Measurements from ENCODE around the gene PTTG1IP2.
"Not testable (repeated sequence)": the region's sequence is repeated elsewhere in the genome, so short reads cannot be mapped to it uniquely, and the experiment has no call there.

Gene PTTG1IP2

DNA sequence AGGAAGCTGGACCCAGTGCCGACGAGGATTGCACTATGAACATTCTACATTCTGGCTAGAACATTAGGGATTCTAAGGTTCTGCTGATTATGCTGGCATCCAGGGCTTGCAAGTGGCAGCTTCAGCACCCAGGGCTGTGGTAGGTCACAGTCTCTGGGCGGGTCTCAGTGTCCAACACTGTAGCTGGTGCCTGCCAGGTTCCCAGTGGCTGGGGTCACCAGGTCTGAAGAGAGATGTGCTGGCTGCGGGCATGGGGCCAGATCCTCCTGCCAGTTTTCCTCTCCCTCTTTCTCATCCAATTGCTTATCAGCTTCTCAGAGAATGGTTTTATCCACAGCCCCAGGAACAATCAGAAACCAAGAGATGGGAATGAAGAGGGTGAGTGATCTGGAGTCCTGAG is at the start of gene PTTG1IP2:
Gene PTTG1IP2 (plus strand): TSS at position 86 of the 400 bp plus-strand sequence. CDS start 148 bp downstream, at position 234.
- no peak for DNase-seq

DNA sequence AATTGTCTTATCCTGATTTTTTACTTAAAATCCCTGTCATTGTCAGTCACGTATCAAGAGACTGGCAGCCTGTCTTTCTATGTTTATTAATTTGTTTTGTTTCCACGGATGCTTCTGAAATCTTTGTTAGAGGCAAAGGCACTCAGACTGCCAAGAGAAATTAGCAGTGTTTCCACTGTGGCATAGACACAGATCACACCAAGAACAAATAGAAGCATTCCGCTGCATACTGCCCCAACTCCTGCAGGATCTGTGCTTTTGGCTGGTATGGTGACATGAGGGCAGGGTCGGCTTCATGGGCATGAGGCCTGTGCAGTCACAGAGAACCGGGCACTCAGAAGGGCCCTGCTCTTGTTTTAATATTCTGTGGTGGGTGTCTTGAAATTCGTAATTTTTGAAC is 47.8 kb upstream of the PTTG1IP2 start:
- no peak for DNase-seq

DNA sequence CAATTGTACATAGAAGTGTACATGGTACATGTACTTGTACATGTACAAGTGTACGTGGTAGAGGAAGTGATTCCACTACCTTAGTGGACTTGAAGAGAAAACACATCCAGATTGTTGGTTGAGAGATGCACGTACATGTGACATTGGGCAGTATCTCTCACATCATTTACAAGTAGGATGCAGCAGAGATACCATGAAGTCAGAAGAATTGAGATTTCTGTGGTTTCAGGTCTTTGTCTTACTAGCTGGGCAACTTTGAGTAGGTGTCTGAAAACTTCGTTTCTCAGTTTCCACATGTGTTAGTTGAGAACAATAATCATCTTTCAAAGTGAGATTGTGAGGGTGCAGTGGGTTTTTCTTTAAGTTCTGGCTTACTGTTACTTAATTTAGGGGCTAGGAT is 44.7 kb upstream of the PTTG1IP2 start:
- DNase-seq: no peak

DNA sequence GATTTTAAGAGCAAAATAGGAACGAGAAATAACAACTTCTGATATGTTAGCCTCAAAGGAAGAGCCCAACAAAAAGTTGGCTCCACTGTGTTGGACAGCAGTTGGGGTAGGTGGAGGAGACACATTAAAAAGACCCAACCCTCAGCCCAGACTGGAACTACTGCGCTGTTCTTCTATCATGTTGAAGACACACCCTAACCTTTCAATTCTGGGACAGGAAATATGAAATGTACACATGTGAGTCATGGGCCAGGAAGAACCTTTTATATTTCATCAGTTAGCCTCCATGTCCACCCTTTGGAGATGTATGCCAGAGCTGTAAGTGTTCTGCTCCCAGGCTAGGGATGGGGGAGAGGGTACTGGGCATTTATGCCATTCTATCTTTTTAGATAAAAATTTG is 44.1 kb upstream of the PTTG1IP2 start:
- DNase-seq: no peak

DNA sequence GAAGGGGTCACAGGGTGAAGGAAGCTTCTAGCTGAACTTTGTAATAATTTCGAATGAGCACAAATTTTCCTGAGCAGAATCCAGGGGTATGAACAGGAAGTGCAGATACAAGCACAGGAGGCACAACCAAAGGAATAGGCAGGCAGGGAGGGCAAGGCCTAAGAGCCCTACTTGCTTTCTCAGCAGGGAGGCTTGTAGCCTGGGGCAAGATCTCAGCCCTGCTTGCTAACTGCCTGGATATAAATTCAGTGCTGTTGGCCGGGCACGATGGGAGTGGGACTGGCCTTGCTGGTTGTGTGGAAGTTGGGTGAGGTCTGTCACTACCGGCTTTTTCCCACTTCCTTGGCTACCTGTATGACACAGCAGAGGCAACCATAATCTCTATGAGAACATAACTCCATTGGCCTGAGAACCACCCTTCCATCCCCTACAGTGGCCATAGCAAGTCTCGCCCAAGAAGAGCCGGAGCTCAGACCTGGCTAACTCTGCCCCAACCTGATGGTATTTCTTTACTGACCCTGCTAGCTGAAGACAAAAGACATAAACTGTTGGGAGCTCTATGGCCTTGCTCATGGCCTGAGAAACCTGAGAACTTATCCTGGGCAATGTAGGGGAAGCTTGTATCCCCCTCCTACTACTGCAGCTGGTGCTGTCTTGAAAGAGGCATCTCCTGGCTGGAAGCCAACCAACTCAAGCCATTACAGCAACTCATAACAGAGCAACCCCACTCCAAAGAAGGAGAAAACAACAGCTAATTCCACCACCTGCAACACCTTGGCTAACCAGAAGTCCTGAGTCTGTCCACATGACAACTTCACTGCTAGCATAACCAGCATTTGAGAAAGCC is 38.6 kb upstream of the PTTG1IP2 start:
- DNase-seq: no peak

DNA sequence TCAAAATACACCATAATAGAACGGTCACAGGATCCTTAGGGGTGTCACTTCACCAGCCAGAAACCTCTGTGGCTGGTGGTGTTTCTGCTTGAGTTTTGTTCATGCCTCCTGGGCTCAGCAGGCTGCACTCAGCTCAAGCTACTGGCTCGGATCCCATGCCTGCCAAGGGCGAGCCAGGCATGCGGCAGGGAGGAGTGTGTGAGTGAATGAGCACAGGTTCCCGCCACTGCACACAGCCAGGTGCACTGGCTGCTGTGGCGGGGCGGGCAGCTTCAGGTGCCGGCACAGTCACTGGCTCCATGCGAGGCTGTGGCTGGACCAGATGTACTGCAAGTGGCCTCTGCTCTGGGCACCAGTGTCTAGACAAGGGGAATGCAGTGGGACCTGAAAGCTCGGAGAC is 36.7 kb upstream of the PTTG1IP2 start:
- no peak for DNase-seq

DNA sequence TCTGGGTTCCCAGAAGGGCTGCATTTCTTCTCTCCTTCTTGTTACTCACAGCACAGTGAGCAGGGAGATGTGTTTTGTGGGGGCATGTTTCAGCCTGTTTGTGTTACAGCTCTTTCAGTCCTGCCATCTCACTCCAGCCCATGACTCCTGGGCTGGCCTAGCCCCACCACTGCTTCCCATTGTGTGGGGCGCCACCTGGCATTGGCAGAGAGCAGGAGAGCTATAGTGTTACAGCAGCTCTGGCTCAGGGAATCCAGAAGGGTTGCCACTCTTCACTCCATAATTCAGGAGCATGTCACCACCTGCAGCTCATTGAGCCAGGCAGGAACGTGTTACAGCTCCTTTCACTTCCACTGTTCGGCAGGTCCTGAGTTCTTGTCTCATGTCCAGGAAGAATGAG is 36.2 kb upstream of the PTTG1IP2 start:
- DNase-seq: no peak

DNA sequence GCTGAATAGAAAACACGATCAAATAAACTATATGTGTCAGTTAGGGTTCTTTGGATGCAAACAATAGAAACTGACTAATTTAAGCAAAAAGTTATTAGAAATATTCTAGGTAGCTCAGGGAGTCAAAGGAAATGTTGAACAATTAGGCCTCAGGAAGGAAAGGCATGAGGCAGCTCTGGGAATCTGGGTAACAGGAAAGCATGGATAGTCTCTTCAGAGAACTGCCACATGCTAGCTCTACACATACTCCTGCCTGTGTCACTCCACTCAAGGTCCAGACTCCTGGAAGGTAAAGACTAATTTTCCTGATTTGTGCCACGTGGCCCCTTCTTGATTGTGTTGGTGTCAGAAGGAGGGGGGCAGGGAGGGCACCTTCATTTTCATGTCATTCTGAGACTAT is 23.8 kb upstream of the PTTG1IP2 start:
- no peak for DNase-seq

DNA sequence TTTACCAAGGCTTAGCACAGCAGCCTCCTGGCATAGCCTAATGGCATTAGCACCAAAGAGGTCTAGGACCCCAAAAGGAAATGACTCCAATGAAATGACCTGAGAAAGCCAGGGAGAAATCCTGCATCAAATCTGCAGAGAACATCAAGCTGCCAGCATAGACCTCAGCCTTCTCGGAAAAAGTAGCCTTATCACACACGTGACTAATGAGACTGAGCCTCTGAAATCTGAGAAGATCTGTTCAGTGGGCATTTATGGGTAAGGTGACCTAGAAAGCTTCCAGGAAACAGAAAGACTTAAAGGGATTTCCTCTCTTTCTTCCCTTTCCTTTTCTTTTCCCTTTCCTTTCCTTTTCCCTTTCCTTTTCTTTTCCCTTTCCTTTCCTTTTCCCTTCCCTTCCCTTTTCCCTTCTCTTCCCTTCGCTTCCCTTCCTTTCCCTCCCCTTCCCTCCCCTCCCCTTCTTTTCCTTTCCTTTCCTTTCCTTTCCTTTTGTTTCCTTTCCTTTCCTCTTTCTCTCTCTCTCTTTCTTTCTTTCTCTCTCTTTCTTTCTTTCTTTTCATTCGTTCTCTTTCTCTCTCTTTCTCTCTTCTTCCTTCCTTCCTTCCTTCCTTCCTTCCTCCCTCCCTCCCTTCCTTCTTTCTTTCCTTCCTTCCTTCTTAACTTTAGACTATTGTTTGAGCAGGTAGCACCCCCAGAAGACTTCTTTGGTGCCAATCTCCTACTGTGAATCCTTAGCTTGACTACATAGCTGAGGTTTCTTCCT is 23.1 kb upstream of the PTTG1IP2 start:
- DNase-seq: no peak

DNA sequence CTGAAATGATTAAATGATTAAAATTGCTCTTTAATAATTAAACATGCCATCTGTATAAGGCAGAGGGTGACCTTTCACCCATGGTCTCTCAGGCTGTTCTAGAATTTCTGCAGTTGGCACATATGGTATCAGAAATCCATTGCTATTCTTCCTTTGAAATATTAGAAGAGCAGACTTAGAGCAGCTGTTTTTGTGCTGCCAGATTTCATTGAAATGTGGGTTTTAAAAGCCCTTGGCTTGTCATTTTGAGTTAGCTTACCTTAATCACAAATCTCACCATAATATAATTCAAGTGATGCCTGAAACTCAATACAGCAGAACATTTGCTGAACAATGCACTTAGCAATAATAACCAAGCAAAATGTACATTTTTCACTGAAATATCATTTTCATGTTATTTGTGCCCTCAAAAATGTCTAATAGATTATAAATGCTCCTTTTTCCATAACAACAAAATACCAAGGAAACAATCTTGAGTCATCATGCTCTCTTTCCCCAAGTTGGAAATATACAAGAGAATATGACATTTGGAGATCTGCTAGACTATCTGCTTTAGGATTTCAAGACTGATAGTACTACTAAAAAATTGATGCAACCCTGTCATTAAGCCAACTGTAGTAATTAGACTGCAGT is 16.1 kb upstream of the PTTG1IP2 start:
- no peak for DNase-seq

DNA sequence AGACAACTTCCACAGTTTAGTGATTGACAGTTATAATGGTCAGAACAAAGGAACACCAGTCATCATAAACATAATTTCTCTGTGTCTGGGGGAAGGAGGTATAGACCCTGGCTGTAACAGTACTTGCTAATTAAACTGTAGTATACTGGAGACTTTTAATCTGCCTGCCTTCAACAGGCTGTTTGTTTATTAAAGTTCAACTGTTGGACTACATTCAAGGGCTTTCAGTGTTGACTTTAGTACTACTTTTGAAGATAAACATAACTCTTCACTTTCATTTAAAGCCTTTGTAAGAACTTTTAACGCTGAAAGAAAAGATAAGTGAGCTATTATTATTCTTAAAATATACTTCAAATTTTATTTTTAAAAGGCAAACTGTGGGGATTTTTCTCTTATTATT is 15.5 kb upstream of the PTTG1IP2 start:
- DNase-seq: no peak

DNA sequence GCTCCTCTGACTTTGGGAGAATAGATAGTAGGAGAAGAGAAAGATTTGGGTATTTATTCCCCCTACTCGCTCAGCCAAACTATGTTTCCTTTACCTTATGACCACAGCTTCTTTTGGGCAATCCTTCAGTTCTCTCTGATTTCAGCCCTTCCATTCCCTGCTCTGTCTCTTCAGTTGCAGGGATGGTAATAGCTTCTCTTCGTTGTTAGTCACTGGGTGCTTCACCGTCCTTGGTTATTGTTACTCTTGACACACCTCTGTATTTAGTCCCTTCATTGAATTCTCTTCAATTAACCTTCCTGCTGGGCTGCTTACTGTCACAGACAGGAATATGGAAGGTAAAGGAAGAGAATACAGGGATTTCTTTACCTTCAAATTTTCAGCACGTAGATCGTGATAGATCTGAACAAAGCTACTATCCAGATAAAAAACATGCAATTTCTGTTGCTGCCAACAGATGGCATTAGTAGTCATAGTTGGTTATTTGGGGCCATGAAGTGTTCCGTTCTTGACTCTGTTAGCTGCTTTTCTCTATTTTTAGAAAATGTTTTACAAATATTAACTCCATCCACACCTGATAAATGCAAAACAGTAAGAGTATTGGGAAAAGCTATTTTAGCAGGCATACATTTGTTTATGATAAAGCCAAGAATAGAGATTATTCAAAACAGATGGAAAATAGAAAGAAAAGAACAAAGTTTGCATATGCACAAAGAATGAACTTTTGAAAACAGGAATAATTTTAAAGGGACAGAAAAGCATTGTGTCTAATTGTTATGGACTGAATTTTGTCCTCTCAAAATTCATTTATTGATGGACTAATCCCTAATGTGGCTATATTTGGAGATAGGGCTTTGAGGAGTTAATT is 14.0 kb upstream of the PTTG1IP2 start:
- DNase-seq: no peak

DNA sequence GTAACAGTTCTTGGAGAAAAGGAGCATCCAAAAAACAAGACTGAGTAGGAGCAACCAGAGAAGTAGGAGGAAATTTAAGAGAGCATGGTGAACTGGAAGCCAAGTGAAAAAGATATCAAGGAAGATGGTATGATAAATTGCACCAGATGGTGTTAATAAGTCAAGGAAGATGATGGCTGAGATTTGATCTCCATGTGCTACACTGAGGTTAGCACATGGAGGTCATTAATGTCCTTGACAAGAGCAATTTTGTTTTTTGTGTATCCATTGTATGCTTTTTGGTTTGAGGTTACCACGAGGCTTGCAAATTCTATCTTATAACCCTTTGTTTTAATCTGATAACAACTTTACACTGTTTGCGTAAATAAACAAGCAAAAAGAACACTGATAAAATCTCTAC is 11.3 kb upstream of the PTTG1IP2 start:
- no peak for DNase-seq

DNA sequence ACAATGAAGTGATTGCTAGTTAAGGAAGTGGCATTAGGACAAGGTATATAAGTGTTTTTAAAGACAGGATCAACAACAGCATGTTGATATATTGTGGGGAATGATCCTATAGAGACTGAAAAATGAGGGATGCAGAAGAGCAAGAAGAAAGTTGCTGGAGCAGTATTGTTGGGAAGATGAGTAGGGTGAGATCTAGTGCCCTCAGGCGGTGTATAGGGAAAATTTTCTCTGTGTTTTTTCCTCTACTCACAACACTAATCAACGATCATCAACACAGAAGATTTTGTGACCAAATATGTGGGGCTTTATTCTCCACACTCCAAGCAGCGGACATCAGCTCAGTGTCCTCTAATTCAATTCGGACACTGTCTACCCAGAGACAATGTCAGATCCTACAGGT is 9.6 kb upstream of the PTTG1IP2 start:
- DNase-seq: no peak

DNA sequence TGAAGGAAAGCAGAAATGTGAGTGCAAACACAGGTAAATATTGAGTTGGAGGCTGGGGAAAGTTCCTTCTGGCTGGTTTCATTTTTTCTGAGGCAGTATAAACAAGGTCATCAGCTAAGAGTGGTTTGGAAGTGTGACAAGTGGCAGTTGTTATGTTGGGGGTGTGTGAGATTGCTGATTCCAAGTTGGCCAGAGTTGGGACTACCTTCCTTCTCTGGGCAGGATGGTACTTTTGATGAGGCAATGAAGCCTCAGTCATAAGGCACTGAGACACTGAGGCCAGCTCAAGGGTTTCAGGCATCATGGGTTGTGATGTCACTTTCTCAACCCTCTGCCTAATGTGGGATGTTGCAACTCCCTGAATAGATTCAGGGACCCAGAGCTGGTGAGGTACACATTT is 8.2 kb upstream of the PTTG1IP2 start:
- DNase-seq: no peak

DNA sequence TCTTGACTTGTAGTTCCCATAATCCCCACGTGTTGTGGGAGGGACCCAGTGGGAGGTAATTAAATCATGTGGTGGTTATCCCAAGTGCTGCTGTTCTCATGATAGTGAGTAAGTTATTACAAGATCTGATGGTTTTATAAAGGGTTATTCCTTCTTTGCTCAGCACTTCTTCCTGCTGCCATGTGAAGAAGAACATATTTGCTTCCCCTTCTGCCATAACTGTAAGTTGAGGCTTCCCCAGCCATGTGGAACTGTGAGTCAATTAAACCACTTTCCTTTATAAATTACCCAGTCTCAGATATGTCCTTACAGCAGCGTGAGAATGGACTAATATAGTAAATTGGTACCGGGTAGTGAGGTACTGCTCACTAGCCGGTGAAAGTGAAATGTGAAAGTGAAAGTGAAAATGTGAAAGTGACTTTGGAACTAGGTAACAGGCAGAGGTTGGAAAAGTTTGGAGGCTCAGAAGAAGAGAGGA is 6.2 kb upstream of the PTTG1IP2 start:
- DNase-seq: not testable (repeated sequence)

DNA sequence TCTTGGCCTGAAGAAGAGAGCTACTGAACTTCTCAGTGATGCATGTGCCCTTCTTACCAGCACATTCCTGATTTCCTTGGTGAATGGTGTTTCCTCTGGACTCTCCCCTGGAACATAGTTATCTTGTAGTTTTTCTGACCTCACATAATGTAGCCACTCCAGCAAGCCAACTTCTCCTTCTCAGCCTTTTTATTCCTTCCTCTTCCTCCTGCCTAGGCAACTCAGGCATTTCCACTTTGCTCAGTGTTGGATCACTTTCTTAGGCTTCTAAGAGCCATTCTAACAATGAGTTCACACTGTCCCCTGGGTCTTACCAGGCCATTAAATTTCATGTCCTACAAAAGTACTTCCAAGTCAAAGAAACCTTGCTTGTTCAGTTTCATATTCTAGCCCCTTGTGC is 3.6 kb upstream of the PTTG1IP2 start:
- no peak for DNase-seq

DNA sequence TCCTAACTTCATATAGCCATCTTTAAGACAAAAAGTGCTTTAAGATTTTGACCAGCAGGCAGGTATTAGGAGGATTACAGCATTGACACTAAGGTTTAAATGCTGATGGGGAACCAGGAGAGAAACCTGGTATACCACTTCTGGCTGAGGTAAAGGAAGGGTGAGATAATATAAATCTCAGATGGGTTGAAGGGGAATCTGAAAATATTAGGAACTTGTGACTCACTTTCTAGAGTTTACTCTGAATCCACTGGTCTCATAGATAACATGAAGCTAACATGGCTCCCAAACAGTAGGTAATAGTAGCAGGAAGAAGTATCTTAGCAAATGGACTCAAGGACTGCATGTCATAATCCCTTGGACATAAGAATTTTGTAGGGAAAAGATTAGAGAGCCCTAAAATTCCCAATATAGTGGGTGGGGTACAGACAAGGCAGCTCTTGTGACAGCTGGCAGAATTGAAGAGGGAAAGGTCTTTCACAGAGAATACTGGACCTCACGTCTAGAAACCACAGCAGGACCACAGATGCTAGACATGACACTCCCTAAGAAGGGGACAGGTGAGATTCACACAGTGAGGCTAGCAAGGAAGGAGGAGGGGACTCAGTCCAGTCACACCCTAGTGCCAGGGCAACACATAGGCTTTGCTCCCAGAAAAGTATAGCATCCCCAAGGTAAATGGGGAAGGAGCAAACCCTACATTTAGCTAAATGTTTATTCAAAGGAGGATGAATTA is 3.5 kb downstream of the PTTG1IP2 start:
- no peak for DNase-seq

DNA sequence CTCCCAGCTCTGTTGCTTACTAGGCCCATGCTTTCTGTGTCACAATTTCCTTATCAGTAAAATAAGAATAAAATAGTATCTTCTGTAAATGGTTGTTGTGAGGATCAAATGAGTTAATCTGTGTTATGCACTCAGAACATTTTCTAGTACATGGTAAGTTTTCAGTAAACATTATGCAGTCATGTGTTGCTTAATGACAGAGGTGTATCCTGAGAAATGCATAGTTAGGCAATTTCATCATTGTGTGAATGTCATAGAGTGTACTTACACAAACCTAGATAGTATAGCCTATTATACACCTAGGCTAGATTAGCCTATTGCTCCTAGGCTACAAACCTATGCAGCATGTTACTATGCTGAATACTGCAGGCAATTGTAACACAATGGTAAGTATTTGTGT is 4.4 kb downstream of the PTTG1IP2 start:
- DNase-seq: no peak

DNA sequence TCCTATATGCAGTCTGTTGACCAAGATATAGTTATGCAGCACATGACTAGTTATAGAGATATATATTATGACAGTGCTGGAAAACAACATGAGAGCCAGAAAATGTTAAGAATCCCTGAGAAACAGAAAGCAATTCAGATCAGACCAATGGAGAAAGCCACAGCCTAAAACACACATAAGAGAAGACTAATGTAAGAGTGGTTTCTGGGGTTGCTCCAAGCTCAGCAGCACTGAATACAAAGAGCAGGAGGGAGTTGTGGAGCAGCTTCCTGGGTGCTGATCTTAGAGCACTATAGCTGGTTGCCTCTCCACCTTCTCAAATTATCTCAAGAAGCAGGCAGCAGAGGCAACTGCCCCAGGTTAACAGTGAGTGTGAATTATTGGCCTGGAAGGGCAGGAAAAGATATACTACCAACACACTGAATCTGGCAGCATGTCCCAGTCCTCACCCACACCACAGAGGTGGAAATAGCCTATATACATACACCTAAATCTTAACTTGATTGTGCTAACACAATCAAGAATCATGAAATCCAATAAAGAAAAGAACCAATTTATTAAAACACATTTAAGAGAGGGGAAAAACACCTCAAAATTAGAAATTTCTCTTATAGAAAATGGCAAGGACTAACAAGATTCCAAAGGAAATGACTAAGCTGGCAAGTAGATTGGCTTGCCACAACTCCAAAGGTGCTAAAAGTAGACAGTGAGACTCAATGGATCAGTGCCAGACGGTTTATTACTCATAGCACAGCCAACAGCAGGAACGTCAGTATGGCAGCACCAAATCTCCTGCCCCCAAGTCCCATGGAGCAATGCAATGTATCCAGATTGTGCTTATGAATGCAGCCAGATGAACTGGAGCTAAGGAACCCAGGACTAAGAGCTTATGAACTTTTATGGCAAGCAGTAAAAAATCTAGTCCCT is 5.1 kb downstream of the PTTG1IP2 start:
- DNase-seq: no peak

DNA sequence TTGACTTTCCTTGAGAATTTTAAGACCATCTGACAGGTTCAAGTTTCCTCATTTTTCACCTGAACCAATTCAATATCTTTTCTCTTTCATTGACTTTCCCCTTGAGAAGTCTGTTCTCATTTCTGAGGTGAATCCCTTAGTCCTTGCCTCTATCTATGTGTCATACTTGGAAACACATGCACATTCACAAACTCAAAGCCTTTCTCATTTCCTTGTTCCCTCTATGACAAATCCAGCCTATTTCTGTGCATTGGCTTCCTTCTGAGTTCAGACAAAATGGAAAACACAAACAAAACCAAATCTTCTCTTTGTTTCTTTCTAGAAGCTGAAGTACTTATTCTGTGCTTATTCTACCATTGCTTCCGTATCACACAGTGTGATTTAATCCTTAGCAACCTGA is 13.8 kb downstream of the PTTG1IP2 start:
- DNase-seq: no peak

All from cerebellar nuclear complex (tissue), 1 donor.